GM21825 (cell line): ENCODE measurements around the gene CCDC9.
"Not testable (repeated sequence)": the region's sequence is repeated elsewhere in the genome, so short reads cannot be mapped to it uniquely, and the experiment has no call there.

Source experiments
- ATAC-seq: cut with Tn5 transposase; IDR thresholded peaks from one replicate; pipeline ENCODE4 v1.9.1; 2021; ENCODE audit warnings: mild to moderate bottlenecking, moderate library complexity; ENCODE audit not compliant: unreplicated experiment

CCDC9 gene

DNA sequence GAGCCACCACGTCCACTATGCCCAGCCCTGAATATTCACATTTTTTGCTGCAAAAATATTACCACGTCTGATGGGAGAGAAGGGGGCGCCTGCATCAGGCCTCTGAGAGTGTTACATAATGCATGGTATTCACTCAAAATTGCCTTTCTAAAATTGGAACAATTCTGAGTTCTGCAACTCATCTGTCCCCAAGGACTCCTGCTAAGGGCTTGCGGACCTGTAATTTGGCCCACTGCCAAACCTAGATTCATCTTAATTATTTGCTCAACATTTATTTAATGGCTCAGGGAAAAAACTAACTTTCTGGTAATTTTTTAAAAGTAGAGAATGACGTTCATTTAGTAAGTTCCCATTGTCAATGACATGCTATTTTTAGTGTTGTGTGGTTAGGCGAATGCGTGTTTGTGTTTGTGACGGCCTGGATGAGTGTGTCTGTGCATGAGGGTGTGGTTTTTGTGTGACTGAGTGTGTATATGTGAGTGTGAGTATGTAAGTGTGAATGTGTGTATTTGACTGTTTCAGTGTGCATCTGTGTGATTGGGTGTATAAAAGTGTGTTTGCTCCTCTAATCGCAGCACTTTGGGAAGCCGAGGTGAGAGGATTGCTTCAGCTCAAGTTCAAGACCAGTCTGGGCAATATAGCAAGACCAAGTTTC is 27.2 kb downstream of the CCDC9 start:
- no peak for ATAC-seq

DNA sequence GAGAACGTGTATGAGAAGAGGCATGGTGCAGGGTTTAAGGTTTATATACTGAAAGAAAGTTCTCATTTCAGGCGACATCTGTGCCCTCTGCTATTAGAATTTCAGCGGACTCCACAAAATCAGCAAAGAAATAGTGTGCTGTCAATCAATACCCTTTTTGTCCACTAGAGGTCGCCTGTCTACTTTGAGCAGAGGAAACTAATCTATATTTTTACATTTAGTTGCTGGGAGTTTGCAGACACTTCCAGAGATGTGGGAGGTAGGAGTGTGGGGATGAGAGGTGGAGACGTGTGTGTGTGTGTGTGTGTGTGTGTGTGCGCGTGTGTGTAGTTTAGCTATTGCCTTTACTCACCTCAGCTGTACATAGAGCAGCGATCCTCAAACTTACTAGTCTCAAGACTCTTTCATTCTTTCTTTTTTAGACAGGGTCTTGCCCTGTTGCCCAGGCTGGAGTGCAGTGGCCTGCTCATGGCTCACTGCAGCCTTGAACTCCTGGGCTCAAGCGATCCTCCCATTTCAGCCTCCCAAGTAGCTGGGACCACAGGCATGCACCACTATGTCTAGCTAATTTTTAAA is 28.1 kb downstream of the CCDC9 start:
- ATAC-seq: no peak

DNA sequence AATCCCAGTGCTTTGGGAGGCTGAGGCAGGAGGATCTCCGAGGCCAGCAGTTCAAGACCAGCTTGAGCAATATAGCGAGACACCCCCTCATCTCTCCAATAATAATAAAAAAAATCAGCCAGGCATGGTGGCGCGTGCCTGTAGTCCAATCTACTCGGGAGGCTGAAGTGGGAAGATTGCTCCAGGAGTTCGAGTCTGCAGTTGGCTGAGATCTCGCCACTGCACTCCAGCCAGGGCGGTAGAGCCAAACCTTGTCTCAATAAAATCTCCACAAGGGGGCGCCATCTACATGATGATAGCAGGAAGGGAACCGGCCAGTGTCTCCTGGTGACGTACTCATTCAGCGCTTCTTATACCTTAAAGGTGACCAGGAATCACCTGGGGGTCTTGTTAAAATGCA is 39.7 kb downstream of the CCDC9 start:
- no peak for ATAC-seq

DNA sequence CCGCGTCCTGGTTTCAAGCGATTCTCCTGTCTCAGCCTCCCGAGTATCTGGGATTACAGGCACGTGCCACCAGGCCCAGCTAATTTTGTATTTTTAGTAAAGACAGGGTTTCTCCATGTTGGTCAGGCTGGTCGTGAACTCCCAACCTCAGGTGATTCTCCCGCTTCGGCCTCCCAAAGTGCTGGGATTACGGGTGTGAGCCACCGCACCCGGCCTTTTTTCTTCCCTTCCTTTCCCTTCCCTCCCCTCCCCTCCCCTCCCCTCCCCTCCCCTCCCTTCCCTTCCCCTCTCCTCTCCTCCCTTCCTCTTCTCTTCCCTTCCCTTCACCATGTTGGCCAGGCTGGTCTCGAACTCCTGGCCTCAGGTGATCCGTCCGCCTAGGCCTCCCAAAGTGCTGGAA is 44.5 kb downstream of the CCDC9 start:
- not testable (repeated sequence) for ATAC-seq

DNA sequence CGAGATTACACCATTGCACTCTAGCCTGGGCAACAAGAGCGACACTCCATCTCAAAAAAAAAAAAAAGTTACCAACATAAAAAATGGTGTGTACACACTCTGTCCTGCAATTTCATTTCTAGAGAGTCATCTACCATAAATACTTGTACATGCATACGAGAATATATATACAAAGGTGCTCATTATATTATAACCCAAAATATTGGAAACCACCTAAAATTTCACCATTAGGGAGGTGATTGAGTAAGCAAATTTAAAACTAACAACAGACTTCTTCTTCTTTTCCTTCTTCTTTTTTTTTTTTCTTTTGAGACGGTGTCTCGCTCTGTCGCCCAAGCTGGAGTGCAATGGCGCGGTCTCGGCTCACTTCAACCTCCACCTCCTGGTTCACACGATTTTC is 45.9 kb downstream of the CCDC9 start:
- ATAC-seq: no peak

DNA sequence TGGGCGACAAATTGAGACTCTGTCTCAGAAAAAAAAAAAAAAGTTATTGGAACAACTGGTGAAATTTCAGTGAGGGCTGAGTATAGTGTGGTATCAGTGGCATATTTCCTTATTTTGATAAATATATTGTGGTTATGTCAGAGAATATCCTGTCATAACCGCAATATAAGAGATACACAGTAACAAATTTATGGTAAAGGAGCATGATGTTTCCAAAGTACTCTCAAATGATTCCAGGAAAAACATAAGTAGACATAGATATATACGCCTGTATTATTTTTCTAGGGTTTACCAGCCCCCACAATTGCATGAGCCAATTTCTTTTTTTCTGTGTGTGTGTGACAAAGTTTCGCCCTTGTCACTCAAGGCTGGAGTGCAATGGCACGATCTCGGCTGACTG is 47.6 kb downstream of the CCDC9 start:
- no peak for ATAC-seq

DNA sequence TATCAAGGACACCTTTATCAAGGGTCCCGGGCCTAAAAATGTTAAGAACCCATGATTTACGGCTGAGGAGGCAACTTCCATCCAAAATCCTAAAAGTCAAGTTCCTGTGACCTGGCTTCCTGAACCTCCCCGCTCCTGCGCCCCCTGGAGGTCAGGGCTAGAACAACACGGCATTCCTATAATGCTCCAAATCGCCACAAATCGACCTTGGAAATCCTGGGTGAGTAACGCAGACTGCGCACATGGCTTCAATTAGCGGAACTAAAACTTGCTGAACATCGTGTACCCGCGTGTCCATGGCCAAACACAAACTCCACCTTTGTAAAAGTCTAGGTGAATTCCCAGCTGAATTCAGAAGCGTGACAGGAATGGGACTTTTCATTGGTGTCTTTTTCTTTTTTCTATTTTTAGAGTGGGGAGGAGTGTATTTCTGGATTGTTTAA is 49.0 kb downstream of the CCDC9 start:
- ATAC-seq: no peak

DNA sequence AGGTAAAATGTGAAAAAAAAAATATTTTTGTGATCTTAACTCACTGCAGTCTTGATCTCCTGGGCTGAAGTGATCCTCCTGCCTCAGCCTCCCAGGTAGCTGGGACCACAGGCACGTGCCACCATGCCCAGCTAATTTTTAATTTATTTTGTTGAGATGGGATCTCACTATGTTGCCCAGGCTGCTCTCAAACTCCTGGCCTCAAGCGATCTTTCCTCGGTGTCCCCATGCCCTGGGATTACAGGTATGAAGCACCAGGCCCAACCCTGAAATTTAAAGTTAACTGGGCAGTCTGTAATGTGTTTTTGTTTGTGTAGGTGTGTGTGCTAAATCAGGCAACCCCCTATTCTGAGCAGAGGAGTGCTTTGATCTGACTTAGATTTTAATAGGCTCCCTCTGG is 50.0 kb downstream of the CCDC9 start:
- no peak for ATAC-seq

DNA sequence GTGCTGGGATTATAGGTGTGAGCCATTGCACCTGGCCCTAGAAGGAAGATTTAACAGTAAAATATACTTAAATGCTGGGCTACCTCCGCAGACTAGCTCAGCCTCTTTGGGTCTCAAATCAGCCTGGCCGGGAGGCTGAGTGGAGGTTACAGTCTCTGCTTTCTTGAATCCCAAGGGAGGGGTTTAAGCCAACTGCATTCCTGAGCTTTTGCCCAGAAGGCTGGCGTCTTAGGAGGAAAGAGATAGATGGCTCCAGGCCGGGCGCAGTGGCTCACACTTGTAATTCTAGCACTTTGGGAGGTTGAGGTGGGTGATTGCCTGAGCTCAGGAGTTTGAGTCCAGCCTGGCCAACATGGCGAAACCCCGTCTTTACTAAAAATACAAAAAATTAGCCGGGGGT is 52.7 kb downstream of the CCDC9 start:
- ATAC-seq: no peak

DNA sequence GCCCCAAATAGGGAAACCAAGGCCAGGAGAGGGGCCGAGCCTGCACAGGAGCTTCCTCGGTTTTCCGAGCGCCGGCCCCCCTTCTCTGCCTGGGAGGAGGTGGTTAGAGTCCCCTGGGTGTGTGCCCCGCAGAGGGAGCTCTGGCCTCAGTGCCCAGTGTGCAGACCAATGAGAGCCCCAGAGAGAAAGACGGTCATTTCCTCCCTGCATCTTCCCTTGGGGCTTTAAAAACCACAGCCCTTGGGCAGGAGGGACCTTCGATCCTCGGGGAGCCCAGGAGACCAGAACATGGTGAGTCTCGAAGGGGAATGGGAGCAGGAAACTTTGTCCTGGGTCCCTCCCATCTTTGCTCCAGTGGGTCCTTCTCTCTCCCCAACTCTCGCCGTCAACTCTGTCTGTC is 53.3 kb downstream of the CCDC9 start, which contains the start of gene C5AR1:
Gene C5AR1 (plus strand): TSS at position 254 of the 400 bp plus-strand sequence. CDS start 35 bp downstream, at position 289.
- ATAC-seq: no peak

DNA sequence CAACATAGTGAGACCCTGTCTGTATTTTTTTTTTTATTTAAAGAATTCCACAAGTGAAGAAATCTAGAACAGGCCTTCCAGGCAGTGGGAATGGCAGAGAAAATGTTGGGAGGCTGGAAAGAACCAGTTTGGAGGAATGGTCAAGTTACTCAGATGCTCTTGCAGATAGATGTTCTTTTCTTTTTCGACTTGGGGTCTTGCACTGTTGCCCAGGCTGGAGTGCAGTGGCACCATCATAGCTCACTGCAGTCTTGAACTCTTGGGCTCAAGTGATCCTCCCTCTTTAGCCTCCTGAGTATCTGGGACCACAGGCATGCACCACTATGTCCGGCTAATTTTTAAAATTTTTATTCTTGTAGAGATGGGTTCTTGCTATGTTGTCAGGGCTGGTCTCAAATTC is 54.0 kb downstream of the CCDC9 start:
- ATAC-seq: no peak

DNA sequence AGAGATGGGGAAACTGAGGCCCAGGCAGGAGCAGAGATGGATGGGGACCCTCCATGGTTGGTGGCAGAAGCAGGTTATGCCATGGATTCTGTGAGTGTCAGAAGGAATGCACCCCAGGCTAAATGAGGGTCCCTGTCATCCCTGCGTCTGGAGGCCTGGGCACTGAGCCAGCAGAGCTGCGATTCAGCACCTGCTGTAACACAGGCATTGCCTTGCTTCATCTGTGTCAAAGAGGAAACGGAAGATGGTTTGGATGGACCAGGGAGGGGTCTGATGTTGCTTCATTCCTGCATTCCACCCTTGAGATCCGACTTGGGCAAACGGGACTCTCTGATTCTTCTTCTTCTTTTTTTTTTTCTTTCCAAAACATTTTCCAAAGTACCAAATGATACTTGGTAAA is 54.5 kb downstream of the CCDC9 start:
- no peak for ATAC-seq

DNA sequence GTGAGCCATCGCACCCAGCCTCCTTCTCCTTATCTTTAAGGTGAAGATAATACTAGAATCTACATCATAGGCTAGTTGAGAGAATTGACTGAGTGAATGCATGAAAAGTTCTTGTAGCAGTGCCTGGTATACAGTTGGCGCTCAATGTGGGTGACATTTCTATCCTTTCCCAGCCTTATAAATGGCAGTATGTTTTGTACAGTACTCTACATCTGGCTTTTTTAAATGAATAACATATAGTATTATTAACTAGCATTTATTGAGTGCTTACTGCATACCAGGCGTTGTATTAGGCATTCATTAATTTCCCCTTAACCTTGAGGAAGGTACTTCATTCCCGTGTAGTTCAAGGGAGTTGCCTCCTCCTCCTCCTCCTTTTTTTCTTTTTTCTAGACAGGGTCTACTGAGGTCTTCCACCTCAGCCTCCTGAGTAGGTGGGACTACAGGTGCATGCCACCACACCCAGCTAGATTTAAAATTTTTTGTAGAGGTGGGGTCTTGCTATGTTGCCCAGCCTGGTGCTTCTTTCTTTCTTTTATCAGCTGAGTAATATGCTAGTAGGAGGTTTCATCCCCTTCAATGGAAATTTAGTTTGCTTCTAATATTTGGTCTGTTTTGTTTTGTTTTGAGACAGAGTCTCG is 56.2 kb downstream of the CCDC9 start:
- no peak for ATAC-seq

DNA sequence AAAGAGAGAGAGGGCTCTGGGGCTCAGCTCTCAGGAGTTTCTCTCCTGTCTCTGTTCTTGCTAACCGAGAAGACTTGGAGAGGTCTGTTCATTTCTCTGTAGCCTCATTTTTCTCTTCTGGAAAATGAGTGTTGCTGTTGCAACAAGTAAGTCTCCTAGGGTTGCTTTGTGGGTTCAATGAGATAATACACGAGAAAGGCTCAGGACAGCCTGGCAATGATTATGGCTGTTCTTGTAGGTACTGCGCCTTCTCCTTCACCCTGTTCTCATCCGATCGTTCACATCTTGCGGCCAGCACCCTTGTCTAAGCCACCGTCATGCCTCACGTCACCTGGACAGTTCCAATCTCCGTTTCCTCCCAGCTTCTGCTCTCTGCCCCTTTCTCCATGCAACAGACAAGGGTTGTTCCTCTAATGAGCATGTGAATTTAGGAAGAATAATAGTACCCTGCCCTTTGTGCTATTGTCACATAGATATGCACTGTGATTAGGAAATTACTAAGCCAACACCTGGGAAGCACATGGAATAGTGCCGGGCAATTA is 57.5 kb downstream of the CCDC9 start:
- no peak for ATAC-seq

DNA sequence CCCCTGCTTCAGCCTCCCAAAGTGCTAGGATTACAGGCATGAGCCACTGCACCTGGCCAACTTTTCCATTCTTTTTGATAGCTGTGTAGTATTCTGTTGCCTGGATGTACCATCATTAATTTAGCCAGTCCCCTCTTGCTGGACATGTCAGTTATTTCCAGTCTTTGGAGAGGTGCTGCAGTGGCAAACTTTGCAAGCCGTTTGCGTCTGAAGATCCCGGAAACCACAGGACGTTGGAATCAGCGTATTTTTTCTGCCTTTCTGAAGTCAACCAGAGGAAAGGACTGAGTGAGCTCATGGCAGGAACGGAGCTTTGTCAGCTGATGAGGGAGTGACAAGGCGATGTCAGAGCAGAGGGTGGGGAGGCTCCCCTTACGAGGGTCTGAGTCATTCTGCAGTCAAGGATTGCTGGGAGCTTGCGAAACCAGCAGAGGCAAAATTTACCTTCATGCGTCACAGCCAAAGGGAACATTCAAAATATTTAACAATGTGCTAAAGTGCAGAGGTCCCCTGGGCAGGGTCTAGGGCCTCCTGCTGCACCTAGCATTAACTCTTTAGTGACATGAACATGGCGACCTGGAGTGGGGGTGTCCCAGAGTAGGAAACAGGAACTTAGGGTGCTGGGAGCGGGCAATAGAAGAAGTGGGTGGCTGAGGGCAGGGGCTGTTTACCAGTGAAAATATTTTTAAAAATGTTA is 58.9 kb downstream of the CCDC9 start:
- no peak for ATAC-seq

DNA sequence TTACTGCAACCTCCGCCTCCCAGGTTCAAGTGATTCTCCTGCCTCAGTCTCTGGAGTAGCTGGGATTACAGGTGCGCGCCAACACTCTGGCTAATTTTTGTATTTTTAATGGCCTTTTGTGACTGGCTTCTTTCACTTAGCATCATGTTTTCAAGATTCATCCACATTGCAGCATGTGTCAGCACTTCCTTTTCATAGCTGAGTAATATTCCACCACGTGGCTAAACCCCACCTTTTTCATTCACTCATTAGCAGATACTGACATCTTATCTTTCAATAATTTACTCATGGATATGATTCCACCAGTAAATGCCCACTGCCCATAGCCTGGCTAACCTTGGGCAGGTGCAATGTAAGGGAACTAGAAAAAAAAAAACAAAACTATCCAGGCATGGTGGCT is 60.2 kb downstream of the CCDC9 start:
- ATAC-seq: no peak

DNA sequence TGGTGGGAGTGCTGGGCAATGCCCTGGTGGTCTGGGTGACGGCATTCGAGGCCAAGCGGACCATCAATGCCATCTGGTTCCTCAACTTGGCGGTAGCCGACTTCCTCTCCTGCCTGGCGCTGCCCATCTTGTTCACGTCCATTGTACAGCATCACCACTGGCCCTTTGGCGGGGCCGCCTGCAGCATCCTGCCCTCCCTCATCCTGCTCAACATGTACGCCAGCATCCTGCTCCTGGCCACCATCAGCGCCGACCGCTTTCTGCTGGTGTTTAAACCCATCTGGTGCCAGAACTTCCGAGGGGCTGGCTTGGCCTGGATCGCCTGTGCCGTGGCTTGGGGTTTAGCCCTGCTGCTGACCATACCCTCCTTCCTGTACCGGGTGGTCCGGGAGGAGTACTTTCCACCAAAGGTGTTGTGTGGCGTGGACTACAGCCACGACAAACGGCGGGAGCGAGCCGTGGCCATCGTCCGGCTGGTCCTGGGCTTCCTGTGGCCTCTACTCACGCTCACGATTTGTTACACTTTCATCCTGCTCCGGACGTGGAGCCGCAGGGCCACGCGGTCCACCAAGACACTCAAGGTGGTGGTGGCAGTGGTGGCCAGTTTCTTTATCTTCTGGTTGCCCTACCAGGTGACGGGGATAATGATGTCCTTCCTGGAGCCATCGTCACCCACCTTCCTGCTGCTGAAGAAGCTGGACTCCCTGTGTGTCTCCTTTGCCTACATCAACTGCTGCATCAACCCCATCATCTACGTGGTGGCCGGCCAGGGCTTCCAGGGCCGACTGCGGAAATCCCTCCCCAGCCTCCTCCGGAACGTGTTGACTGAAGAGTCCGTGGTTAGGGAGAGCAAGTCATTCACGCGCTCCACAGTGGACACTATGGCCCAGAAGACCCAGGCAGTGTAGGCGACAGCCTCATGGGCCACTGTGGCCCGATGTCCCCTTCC is 63.9 kb downstream of the CCDC9 start:
- no peak for ATAC-seq
